HG03097 (cell line): ENCODE measurements around the gene OPCML.

Source experiments
- ATAC-seq: cut with Tn5 transposase; IDR thresholded peaks from one replicate; pipeline ENCODE4 v1.9.1; 2021; ENCODE audit not compliant: unreplicated experiment, low FRiP score

OPCML gene

GRCh38 chr11:132876239-132876638 lies 656.1 kb downstream of the OPCML start:
- ATAC-seq, result no peak

- ATAC-seq, result no peak
Measured at GRCh38 chr11:132874638-132875037, 657.7 kb downstream of the OPCML start.

GRCh38 chr11:132873841-132874240 lies 658.5 kb downstream of the OPCML start:
- ATAC-seq, result no peak

GRCh38 chr11:132872211-132872610 lies 660.1 kb downstream of the OPCML start:
- ATAC-seq, result no peak

GRCh38 chr11:132866783-132867545 lies 665.3 kb downstream of the OPCML start:
- no peak for ATAC-seq

- no peak for ATAC-seq
Measured at GRCh38 chr11:132865623-132866022, 666.7 kb downstream of the OPCML start.

- ATAC-seq, result no peak
Measured at GRCh38 chr11:132864811-132865576, 667.3 kb downstream of the OPCML start.

- ATAC-seq, result no peak
Measured at GRCh38 chr11:132862933-132863332, 669.4 kb downstream of the OPCML start.

- no peak for ATAC-seq
Measured at GRCh38 chr11:132862137-132862536, 670.2 kb downstream of the OPCML start.

GRCh38 chr11:132859306-132859705 lies 673.0 kb downstream of the OPCML start:
- ATAC-seq, result no peak

GRCh38 chr11:132858223-132858622 lies 674.1 kb downstream of the OPCML start:
- no peak for ATAC-seq

GRCh38 chr11:132856032-132856431 lies 676.3 kb downstream of the OPCML start:
- ATAC-seq, result no peak

- no peak for ATAC-seq
Measured at GRCh38 chr11:132855516-132855915, 676.8 kb downstream of the OPCML start.

GRCh38 chr11:132853886-132854285 lies 678.4 kb downstream of the OPCML start:
- no peak for ATAC-seq

GRCh38 chr11:132852361-132852760 lies 679.9 kb downstream of the OPCML start:
- no peak for ATAC-seq

GRCh38 chr11:132851247-132851646 lies 681.1 kb downstream of the OPCML start:
- ATAC-seq, result no peak

- no peak for ATAC-seq
Measured at GRCh38 chr11:132850266-132850665, 682.0 kb downstream of the OPCML start.

GRCh38 chr11:132848336-132848735 lies 684.0 kb downstream of the OPCML start:
- no peak for ATAC-seq

GRCh38 chr11:132846075-132846474 lies 686.2 kb downstream of the OPCML start:
- ATAC-seq, result no peak

GRCh38 chr11:132844956-132845696 lies 687.2 kb downstream of the OPCML start:
- ATAC-seq, result no peak

- no peak for ATAC-seq
Measured at GRCh38 chr11:132840660-132841059, 691.6 kb downstream of the OPCML start.
